Activated naive CD4-positive, alpha-beta T cell treated with anti-CD3 and anti-CD28 coated beads for 36 hours (primary cell): ENCODE results near the gene SNHG17. TPM values are rescaled to one million over a fixed set of nuclear protein-coding genes. Genes with fewer than 3 reads are reported as not detected.
"Not testable (repeated sequence)": the region's sequence is repeated elsewhere in the genome, so short reads cannot be mapped to it uniquely, and the experiment has no call there.

Experiments
- CTCF ChIA-PET: fragments of 350-600 bp; sonication (Branson Sonifier 250); formaldehyde crosslinking; loops from one replicate; lab custom pipeline; 2021; ENCODE audit warnings: antibody characterized with exemption; lab: Charles Lee
- DNase-seq: peaks from one replicate; pipeline ENCODE4 v3.0.0-alpha.2; 2020
- H3K27ac Mint-ChIP-seq: one replicate; pipeline ENCODE4 v1.8.0; 2021; ENCODE audit warnings: mild to moderate bottlenecking, mixed read lengths
- H3K27me3 Mint-ChIP-seq: one replicate; pipeline ENCODE4 v1.8.0; 2021; ENCODE audit warnings: low read depth, mixed read lengths
- H3K36me3 Mint-ChIP-seq: one replicate; pipeline ENCODE4 v1.8.0; 2021; ENCODE audit warnings: low read depth, mixed read lengths
- H3K4me1 Mint-ChIP-seq: one replicate; pipeline ENCODE4 v1.8.0; 2021; ENCODE audit warnings: low read depth, mixed read lengths
- H3K4me3 Mint-ChIP-seq: one replicate; pipeline ENCODE4 v1.8.0; 2021; ENCODE audit warnings: mild to moderate bottlenecking, moderate library complexity, mixed read lengths
- H3K9me3 Mint-ChIP-seq: one replicate; pipeline ENCODE4 v1.8.0; 2021; ENCODE audit warnings: mixed read lengths
- intact Hi-C: fragments of 100-400 bp; cut with micrococcal nuclease; formaldehyde crosslinking; loops from one replicate; pipeline ENCODE4 v1.15.1; 2023
- total RNA-seq, 2 experiments: library from RNA; stranded (reverse); gene quantifications; one replicate each; pipeline ENCODE4 v1.2.3, GENCODE V29; 2021

Gene SNHG17
- total RNA-seq = 10 to 100 TPM; 69.1 to 72.9 TPM

GRCh38 chr20:38434770-38435554, at the start of gene SNHG17:
Gene SNHG17 (minus strand): TSS chr20:38435328.
- CTCF ChIA-PET = interaction anchor here (1.0 to 4.4 kb wide), 7 partner anchors 9 to 38 kb away, joined by 3 to 52 read pairs (median 6); partner anchors contain the start of gene RALGAPB
- DNase-seq = peak; percentile 91
- peaks cover 40% of the 10 kb centered on the region for H3K4me1 Mint-ChIP-seq
- intact Hi-C loops = loop anchor here (1.0 to 2.0 kb wide), 2 partner anchors 11 to 38 kb away; partner anchors contain the start of gene RALGAPB
- peak within 1 kb of the TSS; percentile 89 for H3K4me3 Mint-ChIP-seq
- H3K27ac Mint-ChIP-seq = peak within 1 kb of the TSS; percentile 97
- peaks cover 48% of the 10 kb centered on the region for H3K36me3 Mint-ChIP-seq
- no peaks in the 10 kb centered on the region for H3K9me3 Mint-ChIP-seq
- H3K27me3 Mint-ChIP-seq = no peaks in the 10 kb centered on the region

- no peaks in the 10 kb centered on the region for H3K36me3 Mint-ChIP-seq
- CTCF ChIA-PET = interaction anchor here (0.7 kb wide), 1 partner anchor 12 kb away, joined by 4 read pairs; no protein-coding TSS in a partner anchor
- H3K27me3 Mint-ChIP-seq = no peaks in the 10 kb centered on the region
- no peak overlapping the region for H3K27ac Mint-ChIP-seq
- no peak for DNase-seq
- H3K4me3 Mint-ChIP-seq = no peak overlapping the region
- H3K4me1 Mint-ChIP-seq = peaks cover 39% of the 10 kb centered on the region
- no peaks in the 10 kb centered on the region for H3K9me3 Mint-ChIP-seq
- intact Hi-C loops = no loop called here
Observed at GRCh38 chr20:38479596-38479995, 44.5 kb upstream of the SNHG17 start.

GRCh38 chr20:38477747-38478146, 42.6 kb upstream of the SNHG17 start:
- Mint-ChIP-seq H3K4me3 (no peak overlapping the region), H3K4me1 (peaks cover 52% of the 10 kb centered on the region), H3K9me3 (no peaks in the 10 kb centered on the region), H3K36me3 (no peaks in the 10 kb centered on the region), H3K27ac (no peak overlapping the region), H3K27me3 (no peaks in the 10 kb centered on the region)
- CTCF ChIA-PET = no interaction called here
- DNase-seq = no peak
- intact Hi-C loops = no loop called here

GRCh38 chr20:38473367-38473795, 38.3 kb upstream of the SNHG17 start:
- intact Hi-C loops = loop anchor here (2.0 to 5.0 kb wide), 2 partner anchors 39 to 489 kb away; partner anchors contain the start of genes DHX35 and SNHG17
- Mint-ChIP-seq H3K27ac (peak overlapping the region; percentile 72), H3K36me3 (no peaks in the 10 kb centered on the region), H3K27me3 (no peaks in the 10 kb centered on the region), H3K9me3 (peaks cover 3% of the 10 kb centered on the region), H3K4me1 (peaks cover 40% of the 10 kb centered on the region), H3K4me3 (peak overlapping the region; percentile 85)
- CTCF ChIA-PET = interaction anchor here (1.1 to 6.1 kb wide), 6 partner anchors 12 to 55 kb away, joined by 3 to 35 read pairs (median 4); partner anchors contain the start of gene SNHG17
- DNase-seq = no peak

- Mint-ChIP-seq H3K4me3 (peak within 1 kb of the TSS; percentile 85), H3K9me3 (peaks cover 3% of the 10 kb centered on the region), H3K27me3 (no peaks in the 10 kb centered on the region)
Observed at GRCh38 chr20:38472513-38473366, 37.6 kb upstream of the SNHG17 start, which contains the start of gene RALGAPB. Gene RALGAPB (plus strand): TSS chr20:38472843. CDS start chr20:38488433, 15,590 bp downstream.

GRCh38 chr20:38471987-38472512, 36.9 kb upstream of the SNHG17 start:
- CTCF ChIA-PET = interaction anchor here (0.6 to 6.1 kb wide), 8 partner anchors 19 to 54 kb away, joined by 3 to 35 read pairs (median 4); partner anchors contain the start of gene SNHG17
- no peak for DNase-seq

More at GRCh38 chr20:38472513-38473366, 37.6 kb upstream of the SNHG17 start, which contains the start of gene RALGAPB:
- Mint-ChIP-seq H3K4me1 (peaks cover 38% of the 10 kb centered on the region), H3K27ac (peak within 1 kb of the TSS; percentile 80), H3K36me3 (no peaks in the 10 kb centered on the region)
- CTCF ChIA-PET = interaction anchor here (0.7 to 6.1 kb wide), 10 partner anchors 13 to 54 kb away, joined by 3 to 35 read pairs (median 4); partner anchors contain the start of gene SNHG17
- DNase-seq = peak; percentile 99
- intact Hi-C loops = loop anchor here (1.0 to 5.0 kb wide), 4 partner anchors 26 to 778 kb away; partner anchors contain the start of genes CTNNBL1, DHX35 and SNHG17

GRCh38 chr20:38471245-38471644, 36.1 kb upstream of the SNHG17 start:
- intact Hi-C loops = loop anchor here (5.0 kb wide), 1 partner anchor 491 kb away; the partner anchor contains the start of gene DHX35
- Mint-ChIP-seq H3K27me3 (no peaks in the 10 kb centered on the region), H3K9me3 (peaks cover 3% of the 10 kb centered on the region), H3K4me3 (no peak overlapping the region), H3K27ac (no peak overlapping the region), H3K36me3 (no peaks in the 10 kb centered on the region), H3K4me1 (peaks cover 29% of the 10 kb centered on the region)
- CTCF ChIA-PET = interaction anchor here (2.1 to 6.1 kb wide), 2 partner anchors 20 to 24 kb away, joined by 4 to 35 read pairs; no protein-coding TSS in a partner anchor
- DNase-seq = no peak

More at GRCh38 chr20:38471987-38472512, 36.9 kb upstream of the SNHG17 start:
- Mint-ChIP-seq H3K4me3 (peak overlapping the region; percentile 85), H3K36me3 (no peaks in the 10 kb centered on the region), H3K9me3 (peaks cover 3% of the 10 kb centered on the region), H3K27ac (peak overlapping the region; percentile 80), H3K27me3 (no peaks in the 10 kb centered on the region), H3K4me1 (peaks cover 32% of the 10 kb centered on the region)
- intact Hi-C loops = loop anchor here (1.0 to 5.0 kb wide), 4 partner anchors 26 to 778 kb away; partner anchors contain the start of genes CTNNBL1, DHX35 and SNHG17

GRCh38 chr20:38466983-38467382, 31.9 kb upstream of the SNHG17 start:
- peaks cover 3% of the 10 kb centered on the region for H3K4me1 Mint-ChIP-seq
- H3K36me3 Mint-ChIP-seq = no peaks in the 10 kb centered on the region
- H3K4me3 Mint-ChIP-seq = no peak overlapping the region
- CTCF ChIA-PET = no interaction called here
- no peak for DNase-seq
- no peak overlapping the region for H3K27ac Mint-ChIP-seq
- H3K27me3 Mint-ChIP-seq = no peaks in the 10 kb centered on the region
- intact Hi-C loops = no loop called here
- peaks cover 3% of the 10 kb centered on the region for H3K9me3 Mint-ChIP-seq

GRCh38 chr20:38466171-38466570, 31.0 kb upstream of the SNHG17 start:
- DNase-seq = no peak
- H3K27me3 Mint-ChIP-seq = no peaks in the 10 kb centered on the region
- no peak overlapping the region for H3K4me3 Mint-ChIP-seq
- H3K4me1 Mint-ChIP-seq = no peaks in the 10 kb centered on the region
- CTCF ChIA-PET = no interaction called here
- no peaks in the 10 kb centered on the region for H3K36me3 Mint-ChIP-seq
- no peak overlapping the region for H3K27ac Mint-ChIP-seq
- H3K9me3 Mint-ChIP-seq = peaks cover 3% of the 10 kb centered on the region
- intact Hi-C loops = no loop called here

- intact Hi-C loops, H3K9me3 Mint-ChIP-seq, H3K27ac Mint-ChIP-seq, DNase-seq, H3K36me3 Mint-ChIP-seq, H3K4me1 Mint-ChIP-seq, CTCF ChIA-PET, H3K27me3 Mint-ChIP-seq, H3K4me3 Mint-ChIP-seq: not testable (repeated sequence)
Observed at GRCh38 chr20:38461569-38461968, 26.4 kb upstream of the SNHG17 start.

- H3K27me3 Mint-ChIP-seq, H3K4me1 Mint-ChIP-seq, H3K9me3 Mint-ChIP-seq, H3K27ac Mint-ChIP-seq, intact Hi-C loops, H3K4me3 Mint-ChIP-seq, DNase-seq, CTCF ChIA-PET, H3K36me3 Mint-ChIP-seq: not testable (repeated sequence)
Observed at GRCh38 chr20:38461167-38461566, 26.0 kb upstream of the SNHG17 start.
